ENCODE data around the gene WHAMM. TPM values are rescaled to one million over a fixed set of nuclear protein-coding genes. Genes with fewer than 3 reads are reported as not detected.
A peak's percentile ranks its signal among the peaks of the same experiment; 100 is the strongest.

WHAMM gene
- total RNA-seq, 1 donor from 2014 or later: 9.6 TPM

DNA sequence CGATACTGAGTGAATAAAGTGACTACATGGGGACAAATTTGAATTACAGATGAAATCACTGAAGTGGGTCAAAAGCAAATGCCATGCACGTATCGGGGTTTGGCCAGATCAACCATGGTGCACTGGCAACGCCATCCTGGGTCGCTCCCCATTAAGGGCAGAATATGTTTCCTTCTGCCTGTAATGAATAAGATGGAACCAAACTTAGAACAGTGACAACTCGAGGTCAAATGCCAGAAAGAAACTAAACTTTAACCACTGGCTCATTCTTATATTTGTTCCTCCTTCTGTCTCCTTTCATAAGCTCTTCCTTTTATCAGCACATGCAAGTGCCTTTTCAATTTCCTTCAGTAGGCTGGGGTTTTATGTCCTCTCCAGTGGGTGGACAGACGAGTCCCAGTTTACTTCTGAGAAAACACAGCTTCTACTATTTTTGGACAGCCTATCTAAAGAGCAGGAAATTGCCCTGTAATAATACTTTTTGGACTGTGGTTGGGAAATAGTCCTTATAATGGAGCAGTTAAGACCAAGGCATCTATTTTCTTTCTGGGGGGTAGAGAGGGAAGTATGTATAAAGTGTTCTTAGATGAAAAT, 61.4 kb downstream of the WHAMM start:
- Mint-ChIP-seq H3K9me3 (ENCODE audit: unreplicated experiment) (no peaks in the 10 kb centered on the region), H3K27ac (ENCODE audit: unreplicated experiment) (no peak overlapping the region), H3K36me3 (ENCODE audit: unreplicated experiment) (no peaks in the 10 kb centered on the region), H3K4me1 (ENCODE audit: unreplicated experiment) (no peaks in the 10 kb centered on the region), H3K27me3 (ENCODE audit: unreplicated experiment) (no peaks in the 10 kb centered on the region), H3K4me3 (ENCODE audit: unreplicated experiment) (no peak overlapping the region)
- TF ChIP-seq, protein P1, sequence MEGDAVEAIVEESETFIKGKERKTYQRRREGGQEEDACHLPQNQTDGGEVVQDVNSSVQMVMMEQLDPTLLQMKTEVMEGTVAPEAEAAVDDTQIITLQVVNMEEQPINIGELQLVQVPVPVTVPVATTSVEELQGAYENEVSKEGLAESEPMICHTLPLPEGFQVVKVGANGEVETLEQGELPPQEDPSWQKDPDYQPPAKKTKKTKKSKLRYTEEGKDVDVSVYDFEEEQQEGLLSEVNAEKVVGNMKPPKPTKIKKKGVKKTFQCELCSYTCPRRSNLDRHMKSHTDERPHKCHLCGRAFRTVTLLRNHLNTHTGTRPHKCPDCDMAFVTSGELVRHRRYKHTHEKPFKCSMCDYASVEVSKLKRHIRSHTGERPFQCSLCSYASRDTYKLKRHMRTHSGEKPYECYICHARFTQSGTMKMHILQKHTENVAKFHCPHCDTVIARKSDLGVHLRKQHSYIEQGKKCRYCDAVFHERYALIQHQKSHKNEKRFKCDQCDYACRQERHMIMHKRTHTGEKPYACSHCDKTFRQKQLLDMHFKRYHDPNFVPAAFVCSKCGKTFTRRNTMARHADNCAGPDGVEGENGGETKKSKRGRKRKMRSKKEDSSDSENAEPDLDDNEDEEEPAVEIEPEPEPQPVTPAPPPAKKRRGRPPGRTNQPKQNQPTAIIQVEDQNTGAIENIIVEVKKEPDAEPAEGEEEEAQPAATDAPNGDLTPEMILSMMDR (IDR thresholded peaks at IDR 0.05): no peak
- no peak for DNase-seq (ENCODE audit: extremely low spot score, unreplicated experiment)

GRCh38 chr15:82871358-82871757, 61.9 kb downstream of the WHAMM start:
- H3K4me3 Mint-ChIP-seq (ENCODE audit: unreplicated experiment): no peak overlapping the region
- H3K27me3 Mint-ChIP-seq (ENCODE audit: unreplicated experiment): no peaks in the 10 kb centered on the region
- DNase-seq (ENCODE audit: extremely low spot score, unreplicated experiment): no peak
- TF ChIP-seq, protein P1 (IDR thresholded peaks at IDR 0.05): no peak
- no peaks in the 10 kb centered on the region for H3K4me1 Mint-ChIP-seq (ENCODE audit: unreplicated experiment)
- no peak overlapping the region for H3K27ac Mint-ChIP-seq (ENCODE audit: unreplicated experiment)
- H3K9me3 Mint-ChIP-seq (ENCODE audit: unreplicated experiment): no peaks in the 10 kb centered on the region
- no peaks in the 10 kb centered on the region for H3K36me3 Mint-ChIP-seq (ENCODE audit: unreplicated experiment)

DNA sequence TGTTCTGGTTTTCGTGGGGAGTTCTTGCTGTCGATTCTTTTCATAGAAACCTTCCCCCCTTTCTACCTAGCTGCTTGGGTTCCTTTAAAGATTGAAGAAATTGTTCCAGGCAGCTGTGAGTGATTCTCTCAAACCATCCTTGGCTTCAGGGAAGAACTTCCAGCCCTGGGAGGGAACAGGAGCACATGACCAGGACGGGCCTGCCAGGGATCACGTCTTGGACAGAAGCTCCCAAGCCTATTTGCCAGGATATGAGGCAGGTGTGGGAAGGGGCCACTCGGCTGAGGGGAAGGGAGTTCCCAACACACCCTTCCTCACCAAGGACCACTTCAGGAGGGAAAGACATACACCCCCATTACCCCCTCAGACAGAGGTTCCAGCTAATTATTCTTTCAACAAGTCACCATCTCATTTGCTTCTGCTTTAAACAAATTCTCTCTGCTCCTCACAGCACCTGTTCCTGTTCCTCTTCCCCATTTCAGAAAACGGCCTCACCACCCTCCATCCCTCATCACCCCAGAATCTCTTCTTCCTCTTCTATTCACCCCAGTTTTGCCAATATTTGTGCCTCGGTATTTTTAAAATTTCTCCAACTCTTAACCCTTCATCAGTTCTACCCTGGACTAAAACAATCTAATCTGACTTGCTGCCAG, 62.5 kb downstream of the WHAMM start:
- no peaks in the 10 kb centered on the region for H3K27me3 Mint-ChIP-seq (ENCODE audit: unreplicated experiment)
- no peaks in the 10 kb centered on the region for H3K4me1 Mint-ChIP-seq (ENCODE audit: unreplicated experiment)
- no peaks in the 10 kb centered on the region for H3K36me3 Mint-ChIP-seq (ENCODE audit: unreplicated experiment)
- H3K4me3 Mint-ChIP-seq (ENCODE audit: unreplicated experiment): no peak overlapping the region
- TF ChIP-seq, protein P1 (IDR thresholded peaks at IDR 0.05): no peak
- peak; percentile 7 for DNase-seq (ENCODE audit: extremely low spot score, unreplicated experiment)
- H3K9me3 Mint-ChIP-seq (ENCODE audit: unreplicated experiment): no peaks in the 10 kb centered on the region
- no peak overlapping the region for H3K27ac Mint-ChIP-seq (ENCODE audit: unreplicated experiment)

DNA sequence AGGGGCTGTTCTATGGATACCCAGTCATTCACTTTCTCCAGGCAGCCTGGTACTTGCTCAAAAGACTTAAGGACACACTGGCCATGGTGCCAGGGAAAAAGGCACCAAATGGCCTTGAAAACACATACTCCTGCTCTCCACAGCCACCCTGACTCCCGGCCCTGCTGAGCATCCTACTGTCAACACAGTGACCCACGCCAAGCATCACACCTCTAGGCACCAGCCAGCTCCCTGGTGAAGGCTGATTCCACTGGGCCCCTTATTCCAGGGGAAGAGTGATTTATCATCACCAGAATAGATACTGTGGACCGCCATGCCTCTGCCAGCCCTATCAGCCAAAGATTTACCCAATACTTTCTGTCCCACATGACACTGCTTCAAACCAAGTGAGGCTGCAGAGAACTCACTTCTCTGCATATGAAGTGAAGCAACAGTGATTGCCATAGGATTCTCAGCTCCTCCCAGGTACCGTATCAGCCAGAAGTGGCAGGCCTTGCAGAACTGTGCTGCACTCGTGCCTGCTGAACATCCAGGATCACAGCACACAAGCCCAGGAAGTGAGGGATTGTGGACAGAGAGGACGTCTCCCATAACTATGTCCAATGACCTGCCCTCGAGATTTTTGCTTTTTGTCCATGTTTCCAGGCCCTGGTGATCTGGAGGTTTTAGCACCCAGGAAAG, 63.7 kb downstream of the WHAMM start:
- H3K36me3 Mint-ChIP-seq (ENCODE audit: unreplicated experiment): no peaks in the 10 kb centered on the region
- H3K9me3 Mint-ChIP-seq (ENCODE audit: unreplicated experiment): no peaks in the 10 kb centered on the region
- TF ChIP-seq, protein P1 (IDR thresholded peaks at IDR 0.05): no peak
- no peaks in the 10 kb centered on the region for H3K27me3 Mint-ChIP-seq (ENCODE audit: unreplicated experiment)
- H3K4me1 Mint-ChIP-seq (ENCODE audit: unreplicated experiment): no peaks in the 10 kb centered on the region
- H3K27ac Mint-ChIP-seq (ENCODE audit: unreplicated experiment): no peak overlapping the region
- DNase-seq (ENCODE audit: extremely low spot score, unreplicated experiment): no peak
- H3K4me3 Mint-ChIP-seq (ENCODE audit: unreplicated experiment): no peak overlapping the region

GRCh38 chr15:82874267-82874666, 64.8 kb downstream of the WHAMM start:
- Mint-ChIP-seq H3K27me3 (ENCODE audit: unreplicated experiment) (no peaks in the 10 kb centered on the region), H3K4me1 (ENCODE audit: unreplicated experiment) (no peaks in the 10 kb centered on the region), H3K27ac (ENCODE audit: unreplicated experiment) (no peak overlapping the region), H3K36me3 (ENCODE audit: unreplicated experiment) (no peaks in the 10 kb centered on the region), H3K4me3 (ENCODE audit: unreplicated experiment) (no peak overlapping the region), H3K9me3 (ENCODE audit: unreplicated experiment) (no peaks in the 10 kb centered on the region)
- TF ChIP-seq, protein P1 (IDR thresholded peaks at IDR 0.05): no peak
- DNase-seq (ENCODE audit: extremely low spot score, unreplicated experiment): no peak

Measured in osteocyte (in vitro differentiated cells).